ENCODE data around the gene NOS1AP. TPM values are rescaled to one million over a fixed set of nuclear protein-coding genes. Genes with fewer than 3 reads are reported as not detected.
A peak's percentile ranks its signal among the peaks of the same experiment; 100 is the strongest.

Gene NOS1AP
- total and polyA plus RNA-seq, 9 of the 15 experiments (the other 6 are each of a cell fraction or from before 2014, with no cell fraction given) = 0.07 to 1.5 (median 0.22) TPM

DNA sequence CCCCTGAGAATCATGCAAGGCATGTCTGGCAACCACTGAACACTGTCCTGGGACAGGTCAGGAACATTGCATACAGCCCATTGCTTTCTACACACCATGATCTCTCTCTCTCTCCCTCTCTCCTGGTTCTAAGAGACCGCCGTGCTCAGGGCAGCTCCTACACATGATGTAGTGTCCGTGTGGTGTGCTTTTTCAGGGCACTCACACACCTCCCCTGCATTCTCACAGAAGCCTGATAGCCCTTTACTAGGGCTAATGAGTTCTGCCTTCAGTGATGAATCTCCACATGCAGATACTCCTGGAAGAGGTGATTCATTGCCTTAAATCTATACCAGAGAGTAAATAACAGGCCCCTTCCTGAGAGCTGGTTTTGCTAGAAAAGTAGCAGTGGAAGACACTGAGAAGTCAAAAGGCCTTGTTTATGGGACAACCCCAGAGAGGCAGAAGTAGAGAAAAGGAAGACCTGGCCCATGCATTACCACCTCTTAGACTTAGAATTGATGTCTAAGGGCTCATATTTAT lies 38.7 kb upstream of the NOS1AP start:
- Histone ChIP-seq H3K9me3 (replicated peaks; ENCODE audit: control insufficient read depth, insufficient read depth, low read depth, low read length) (peaks cover 3% of the 10 kb centered on the region; the same call in 1 of the 2 replicates), H4K20me1 (replicated peaks; ENCODE audit: control insufficient read depth, insufficient read depth, low read length) (no peaks in the 10 kb centered on the region), H3K4me1 (replicated peaks in 1 of 2; ENCODE audit: control insufficient read depth in 2 of 2, insufficient read depth in 2 of 2, low read length in 2 of 2) (no peaks in the 10 kb centered on the region), H2AFZ (ENCODE audit: low read depth, low read length) (no peak overlapping the region), H3K36me3 (ENCODE audit: control insufficient read depth, insufficient read depth, low read length) (no peaks in the 10 kb centered on the region), H3K4me2 (ENCODE audit: insufficient read depth, low read length) (no peak overlapping the region), H3K27me3 (ENCODE audit: control insufficient read depth in 2 of 2, insufficient read depth in 2 of 2, low read length in 2 of 2) (peaks cover 27 to 39% of the 10 kb centered on the region in 2 experiments), H3K9ac (ENCODE audit: insufficient read depth in 1 of 2, low read depth in 2 of 2, low read length in 2 of 2) (no peak overlapping the region), H3K9me1 (ENCODE audit: control insufficient read depth, insufficient read depth, low read length) (no peaks in the 10 kb centered on the region), H3K79me2 (ENCODE audit: control insufficient read depth, insufficient read depth, low read length) (no peaks in the 10 kb centered on the region), H3K27ac (ENCODE audit: extremely low read depth, low read depth, low read length) (no peak overlapping the region), H3K4me3 (no peak overlapping the region)
- ChIA-PET POLR2A (interaction anchor here (1.0 kb wide), 1 partner anchor 238 kb away, joined by 4 read pairs; no protein-coding TSS in a partner anchor), CTCF (ENCODE audit: low intra/inter-chr PET ratio) (no interaction called here)
- intact Hi-C loops (cut with micrococcal nuclease) (loop anchor here (10.0 kb wide), 2 partner anchors 266 to 546 kb away; partner anchors contain the start of gene ATF6), in situ Hi-C loops (cut with MboI) (loop anchor here (10.0 kb wide), 1 partner anchor 236 kb away; no protein-coding TSS in a partner anchor)
- FAIRE-seq (no peak), ATAC-seq (no peak), DNase-seq (ENCODE audit: extremely low read depth in 1 of 4, low spot score in 3 of 4) (no peak)
- WGBS (ENCODE audit: insufficient coverage, low coverage, missing lambda C conversion rate) = 2% methylated on average over 3 of the region's 3 CpGs
- no peak for TF ChIP-seq RBFOX2 (IDR thresholded peaks at IDR 0.05; ENCODE audit: low read depth, low read length)
- no TSS peak for BruUV-seq (replicated peaks)

GRCh38 chr1:162033428-162033827 lies 36.1 kb upstream of the NOS1AP start:
- no peak overlapping the region for H3K4me3 ChIP-seq
- no peaks in the 10 kb centered on the region for H3K9me3 ChIP-seq (replicated peaks; ENCODE audit: control insufficient read depth, insufficient read depth, low read depth, low read length)
- BruUV-seq (replicated peaks) = no TSS peak
- no peak overlapping the region for H3K4me2 ChIP-seq (ENCODE audit: insufficient read depth, low read length)
- DNase-seq (ENCODE audit: extremely low read depth in 1 of 4, low spot score in 3 of 4) = no peak
- CTCF ChIA-PET (ENCODE audit: low intra/inter-chr PET ratio) = no interaction called here
- no peaks in the 10 kb centered on the region for H4K20me1 ChIP-seq (replicated peaks; ENCODE audit: control insufficient read depth, insufficient read depth, low read length)
- H3K9me1 ChIP-seq (ENCODE audit: control insufficient read depth, insufficient read depth, low read length) = no peaks in the 10 kb centered on the region
- POLR2A ChIA-PET = interaction anchor here (0.8 kb wide), 1 partner anchor 170 kb away, joined by 3 read pairs; no protein-coding TSS in a partner anchor
- no peak for TF ChIP-seq TGIF2 (CRISPR knock-in tag; IDR thresholded peaks at IDR 0.05)
- 0 out of 2 replicates have a peak, but pooled peaks have one; percentile 37 for TF ChIP-seq TAF15 (IDR thresholded peaks at IDR 0.05; ENCODE audit: low read depth, low read length)
- TF ChIP-seq TCF7 (IDR thresholded peaks at IDR 0.05; ENCODE audit: borderline replicate concordance) = no peak
- intact Hi-C loops (cut with micrococcal nuclease) = loop anchor here (10.0 kb wide), 2 partner anchors 269 to 549 kb away; partner anchors contain the start of gene ATF6
- no peak for FAIRE-seq
- H3K79me2 ChIP-seq (ENCODE audit: control insufficient read depth, insufficient read depth, low read length) = no peaks in the 10 kb centered on the region
- H3K27me3 ChIP-seq (ENCODE audit: control insufficient read depth in 2 of 2, insufficient read depth in 2 of 2, low read length in 2 of 2) = peaks cover 20 to 39% of the 10 kb centered on the region in 2 experiments
- 0% methylated on average over 5 of the region's 6 CpGs for WGBS (ENCODE audit: insufficient coverage, low coverage, missing lambda C conversion rate)
- H3K27ac ChIP-seq (ENCODE audit: extremely low read depth, low read depth, low read length) = no peak overlapping the region
- H3K36me3 ChIP-seq (ENCODE audit: control insufficient read depth, insufficient read depth, low read length) = no peaks in the 10 kb centered on the region
- H2AFZ ChIP-seq (ENCODE audit: low read depth, low read length) = no peak overlapping the region
- ATAC-seq = no peak
- in situ Hi-C loops (cut with MboI) = loop anchor here (10.0 kb wide), 1 partner anchor 239 kb away; no protein-coding TSS in a partner anchor
- H3K4me1 ChIP-seq (replicated peaks in 1 of 2; ENCODE audit: control insufficient read depth in 2 of 2, insufficient read depth in 2 of 2, low read length in 2 of 2) = no peaks in the 10 kb centered on the region
- no peak overlapping the region for H3K9ac ChIP-seq (ENCODE audit: insufficient read depth in 1 of 2, low read depth in 2 of 2, low read length in 2 of 2)
